Measurements from ENCODE around the gene MAST3. TPM values are rescaled to one million over a fixed set of nuclear protein-coding genes. Genes with fewer than 3 reads are reported as not detected.
"Not testable (repeated sequence)": the region's sequence is repeated elsewhere in the genome, so short reads cannot be mapped to it uniquely, and the experiment has no call there.

Gene MAST3
- total RNA-seq, 1 experiment from 2014 or later, result 4.1 TPM

- Mint-ChIP-seq H3K4me1 (ENCODE audit: insufficient read depth, unreplicated experiment) (peaks cover 6% of the 10 kb centered on the region), H3K9me3 (ENCODE audit: unreplicated experiment) (no peaks in the 10 kb centered on the region), H3K36me3 (ENCODE audit: insufficient read depth, unreplicated experiment) (no peaks in the 10 kb centered on the region), H3K27ac (ENCODE audit: low read depth, unreplicated experiment) (no peak overlapping the region), H3K4me3 (ENCODE audit: unreplicated experiment) (no peak overlapping the region), H3K27me3 (ENCODE audit: insufficient read depth, unreplicated experiment) (no peaks in the 10 kb centered on the region)
- intact Hi-C loops (cut with micrococcal nuclease), result no loop called here
- no peak for TF ChIP-seq CTCF (IDR thresholded peaks at IDR 0.05; ENCODE audit: unreplicated experiment)
- CTCF ChIA-PET, result no interaction called here
- DNase-seq (ENCODE audit: unreplicated experiment), result no peak
- BruUV-seq (replicated peaks), result no TSS peak
- POLR2A ChIA-PET, result no interaction called here
Observed at GRCh38 chr19:18100710-18101109, 3.1 kb downstream of the MAST3 start.

GRCh38 chr19:18101268-18101667 is 3.7 kb downstream of the MAST3 start:
- Mint-ChIP-seq H3K27ac (ENCODE audit: low read depth, unreplicated experiment) (no peak overlapping the region), H3K9me3 (ENCODE audit: unreplicated experiment) (no peaks in the 10 kb centered on the region), H3K4me1 (ENCODE audit: insufficient read depth, unreplicated experiment) (peaks cover 6% of the 10 kb centered on the region), H3K36me3 (ENCODE audit: insufficient read depth, unreplicated experiment) (no peaks in the 10 kb centered on the region), H3K4me3 (ENCODE audit: unreplicated experiment) (no peak overlapping the region), H3K27me3 (ENCODE audit: insufficient read depth, unreplicated experiment) (no peaks in the 10 kb centered on the region)
- CTCF ChIA-PET, result interaction anchor here (0.6 to 0.7 kb wide), 2 partner anchors 11 to 56 kb away, joined by 3 to 5 read pairs; no protein-coding TSS in a partner anchor
- intact Hi-C loops (cut with micrococcal nuclease), result no loop called here
- no peak for TF ChIP-seq CTCF (IDR thresholded peaks at IDR 0.05; ENCODE audit: unreplicated experiment)
- no peak for DNase-seq (ENCODE audit: unreplicated experiment)
- POLR2A ChIA-PET, result no interaction called here
- BruUV-seq (replicated peaks), result no TSS peak

- intact Hi-C loops (cut with micrococcal nuclease), result no loop called here
- Mint-ChIP-seq H3K36me3 (ENCODE audit: insufficient read depth, unreplicated experiment) (no peaks in the 10 kb centered on the region), H3K4me3 (ENCODE audit: unreplicated experiment) (no peak overlapping the region), H3K4me1 (ENCODE audit: insufficient read depth, unreplicated experiment) (peaks cover 6% of the 10 kb centered on the region), H3K27me3 (ENCODE audit: insufficient read depth, unreplicated experiment) (no peaks in the 10 kb centered on the region), H3K9me3 (ENCODE audit: unreplicated experiment) (no peaks in the 10 kb centered on the region), H3K27ac (ENCODE audit: low read depth, unreplicated experiment) (no peak overlapping the region)
- DNase-seq (ENCODE audit: unreplicated experiment), result no peak
- no peak for TF ChIP-seq CTCF (IDR thresholded peaks at IDR 0.05; ENCODE audit: unreplicated experiment)
- no TSS peak for BruUV-seq (replicated peaks)
- POLR2A ChIA-PET, result no interaction called here
- CTCF ChIA-PET, result interaction anchor here (0.7 to 1.6 kb wide), 3 partner anchors 10 to 106 kb away, joined by 3 to 6 read pairs (median 4); no protein-coding TSS in a partner anchor
Observed at GRCh38 chr19:18102916-18103542, 5.5 kb downstream of the MAST3 start.

- no peak for DNase-seq (ENCODE audit: unreplicated experiment)
- BruUV-seq (replicated peaks), result no TSS peak
- intact Hi-C loops (cut with micrococcal nuclease), result no loop called here
- no peaks in the 10 kb centered on the region for H3K27me3 Mint-ChIP-seq (ENCODE audit: insufficient read depth, unreplicated experiment)
- H3K4me1 Mint-ChIP-seq (ENCODE audit: insufficient read depth, unreplicated experiment), result peaks cover 11% of the 10 kb centered on the region
- ChIA-PET CTCF (interaction anchor here (0.9 kb wide), 1 partner anchor 9 kb away, joined by 3 read pairs; no protein-coding TSS in a partner anchor), POLR2A (interaction anchor here (0.9 to 1.0 kb wide), 3 partner anchors 12 to 88 kb away, joined by 4 read pairs; partner anchors contain the start of gene MPV17L2)
- no peaks in the 10 kb centered on the region for H3K36me3 Mint-ChIP-seq (ENCODE audit: insufficient read depth, unreplicated experiment)
- no peak for TF ChIP-seq CTCF (IDR thresholded peaks at IDR 0.05; ENCODE audit: unreplicated experiment)
- peak overlapping the region; percentile 66 for H3K4me3 Mint-ChIP-seq (ENCODE audit: unreplicated experiment)
- no peak overlapping the region for H3K27ac Mint-ChIP-seq (ENCODE audit: low read depth, unreplicated experiment)
- H3K9me3 Mint-ChIP-seq (ENCODE audit: unreplicated experiment), result no peaks in the 10 kb centered on the region
Observed at GRCh38 chr19:18104793-18105131, 7.2 kb downstream of the MAST3 start.

- H3K36me3 Mint-ChIP-seq (ENCODE audit: insufficient read depth, unreplicated experiment); DNase-seq (ENCODE audit: unreplicated experiment); H3K9me3 Mint-ChIP-seq (ENCODE audit: unreplicated experiment); BruUV-seq (replicated peaks); POLR2A ChIA-PET; H3K27me3 Mint-ChIP-seq (ENCODE audit: insufficient read depth, unreplicated experiment); intact Hi-C loops (cut with micrococcal nuclease); H3K4me1 Mint-ChIP-seq (ENCODE audit: insufficient read depth, unreplicated experiment); H3K27ac Mint-ChIP-seq (ENCODE audit: low read depth, unreplicated experiment): not testable (repeated sequence)
- CTCF ChIA-PET, result interaction anchor here (0.7 kb wide), 1 partner anchor 234 kb away, joined by 4 read pairs; the partner anchor contains the start of gene SLC5A5
- peak overlapping the region; percentile 66 for H3K4me3 Mint-ChIP-seq (ENCODE audit: unreplicated experiment)
Observed at GRCh38 chr19:18105259-18105658, 7.7 kb downstream of the MAST3 start.

Measured in MCF 10A (cell line).